NB4 (cell line): ENCODE measurements around the gene CES2.

Experiments used
- CTCF ChIP-seq: IDR thresholded peaks from one replicate; pipeline ENCODE4 v1.5.1; 2012; ENCODE audit warnings: low read depth, low read length
- POLR2A ChIP-seq: IDR thresholded peaks from 2 replicates; pipeline ENCODE4 v1.6.1; 2011; ENCODE audit warnings: mild to moderate bottlenecking; ENCODE audit not compliant: insufficient read length; ENCODE audit errors: extremely low read depth

- TF ChIP-seq CTCF (no peak), POLR2A (no peak)
Observed at GRCh38 chr16:66958857-66959703, 23.8 kb downstream of the CES2 start.
